ENCODE results near the gene CCDC158. TPM values are rescaled to one million over a fixed set of nuclear protein-coding genes. Genes with fewer than 3 reads are reported as not detected.

The CCDC158 gene
- total and polyA plus RNA-seq, 2 donors (not counting 1 experiment from before 2014, with no cell fraction given) = not detected

- Histone ChIP-seq H4K20me1 (ENCODE audit: control insufficient read depth, insufficient read depth, low read length, poor library complexity, severe bottlenecking) (no peaks in the 10 kb centered on the region), H3K27ac (ENCODE audit: low read length in 2 of 2) (no peak overlapping the region), H3K4me2 (replicated peaks; ENCODE audit: low read depth, low read length, poor library complexity, severe bottlenecking) (no peak overlapping the region), H3K4me1 (ENCODE audit: control insufficient read depth in 2 of 2, insufficient read depth in 2 of 2, low read length in 2 of 2) (no peaks in the 10 kb centered on the region), H3K79me2 (ENCODE audit: control insufficient read depth, insufficient read depth, low read length) (no peaks in the 10 kb centered on the region), H3K9me3 (ENCODE audit: control extremely low read depth in 1 of 3, control insufficient read depth in 2 of 3, insufficient read depth in 1 of 3, low read length in 2 of 3) (no peaks in the 10 kb centered on the region), H3K4me3 (ENCODE audit: control extremely low read depth in 1 of 5, extremely low read depth in 1 of 5, insufficient read depth in 1 of 5, low read depth in 2 of 5, low read length in 4 of 5) (no peak overlapping the region), H3K27me3 (replicated peaks in 1 of 4; ENCODE audit: control extremely low read depth in 1 of 4, control insufficient read depth in 3 of 4, insufficient read depth in 4 of 4, low read length in 3 of 4) (peaks cover 0 to 8% (median 1%) of the 10 kb centered on the region in 4 experiments), H3K9ac (ENCODE audit: low read length) (no peak overlapping the region), H3K36me3 (replicated peaks in 1 of 2; ENCODE audit: control extremely low read depth in 1 of 2, control insufficient read depth in 1 of 2, extremely low read depth in 1 of 2, insufficient read depth in 2 of 2, low read length in 1 of 2) (no peaks in the 10 kb centered on the region), H2AFZ (ENCODE audit: insufficient read depth, low read depth, low read length, poor library complexity, severe bottlenecking) (no peak overlapping the region)
- Mint-ChIP-seq H3K27ac (no peak overlapping the region), H3K27me3 (peaks cover 12% of the 10 kb centered on the region), H3K9me3 (ENCODE audit: insufficient read depth) (no peaks in the 10 kb centered on the region), H3K4me3 (no peak overlapping the region), H3K4me1 (no peaks in the 10 kb centered on the region)
- ATAC-seq (ENCODE audit: low read depth) (no peak), DNase-seq (no peak)
- POLR2A ChIA-PET = no interaction called here
- CTCF ChIA-PET = no interaction called here
- TF ChIP-seq CTCF (IDR thresholded peaks at IDR 0.05) (no peak), EZH2 (IDR thresholded peaks at IDR 0.05; ENCODE audit: borderline replicate concordance, insufficient read depth, low read depth, low read length, poor library complexity, severe bottlenecking) (no peak)
- intact Hi-C loops (cut with micrococcal nuclease) = no loop called here
- no CpG with 5 or more reads among the region's 1 CpG for WGBS (ENCODE audit: insufficient coverage)
These were observed 142.4 kb downstream of the CCDC158 start for GRCh38 chr4:76278583-76278982.

- no peak for ATAC-seq (ENCODE audit: low read depth)
- Histone ChIP-seq H3K27me3 (replicated peaks in 1 of 4; ENCODE audit: control extremely low read depth in 1 of 4, control insufficient read depth in 3 of 4, insufficient read depth in 4 of 4, low read length in 3 of 4) (peaks cover 0 to 6% (median 1%) of the 10 kb centered on the region in 4 experiments), H2AFZ (ENCODE audit: insufficient read depth, low read depth, low read length, poor library complexity, severe bottlenecking) (no peak overlapping the region), H3K27ac (ENCODE audit: low read length in 2 of 2) (no peak overlapping the region), H4K20me1 (ENCODE audit: control insufficient read depth, insufficient read depth, low read length, poor library complexity, severe bottlenecking) (no peaks in the 10 kb centered on the region), H3K4me1 (ENCODE audit: control insufficient read depth in 2 of 2, insufficient read depth in 2 of 2, low read length in 2 of 2) (no peaks in the 10 kb centered on the region), H3K4me2 (replicated peaks; ENCODE audit: low read depth, low read length, poor library complexity, severe bottlenecking) (no peak overlapping the region), H3K4me3 (ENCODE audit: control extremely low read depth in 1 of 5, extremely low read depth in 1 of 5, insufficient read depth in 1 of 5, low read depth in 2 of 5, low read length in 4 of 5) (no peak overlapping the region), H3K36me3 (replicated peaks in 1 of 2; ENCODE audit: control extremely low read depth in 1 of 2, control insufficient read depth in 1 of 2, extremely low read depth in 1 of 2, insufficient read depth in 2 of 2, low read length in 1 of 2) (no peaks in the 10 kb centered on the region), H3K9me3 (ENCODE audit: control extremely low read depth in 1 of 3, control insufficient read depth in 2 of 3, insufficient read depth in 1 of 3, low read length in 2 of 3) (no peaks in the 10 kb centered on the region), H3K9ac (ENCODE audit: low read length) (no peak overlapping the region), H3K79me2 (ENCODE audit: control insufficient read depth, insufficient read depth, low read length) (no peaks in the 10 kb centered on the region)
- DNase-seq = no peak
- no peak for TF ChIP-seq CTCF (IDR thresholded peaks at IDR 0.05)
- no peak for TF ChIP-seq EZH2 (IDR thresholded peaks at IDR 0.05; ENCODE audit: borderline replicate concordance, insufficient read depth, low read depth, low read length, poor library complexity, severe bottlenecking)
- peaks cover 12% of the 10 kb centered on the region for H3K27me3 Mint-ChIP-seq
- no peaks in the 10 kb centered on the region for H3K9me3 Mint-ChIP-seq (ENCODE audit: insufficient read depth)
- CTCF ChIA-PET = no interaction called here
- H3K27ac Mint-ChIP-seq = no peak overlapping the region
- H3K4me3 Mint-ChIP-seq = no peak overlapping the region
- WGBS (ENCODE audit: insufficient coverage) = no CpG with 5 or more reads among the region's 1 CpG
- POLR2A ChIA-PET = no interaction called here
- H3K4me1 Mint-ChIP-seq = no peaks in the 10 kb centered on the region
- intact Hi-C loops (cut with micrococcal nuclease) = no loop called here
These were observed 143.3 kb downstream of the CCDC158 start for GRCh38 chr4:76277667-76278066.

Measured in B cell (primary cell).